Endometrium (tissue), 2 donors: ENCODE data around the gene LIFR.
"Not testable (repeated sequence)": the region's sequence is repeated elsewhere in the genome, so short reads cannot be mapped to it uniquely, and the experiment has no call there.

Experiments
- FAIRE-seq: peaks from 2 replicates; lab custom pipeline; 2012; peaks lifted over from hg19 to GRCh38; lab: Jason Lieb, UNC
- donor health status: control.
- donor health status: control.

Gene LIFR

DNA sequence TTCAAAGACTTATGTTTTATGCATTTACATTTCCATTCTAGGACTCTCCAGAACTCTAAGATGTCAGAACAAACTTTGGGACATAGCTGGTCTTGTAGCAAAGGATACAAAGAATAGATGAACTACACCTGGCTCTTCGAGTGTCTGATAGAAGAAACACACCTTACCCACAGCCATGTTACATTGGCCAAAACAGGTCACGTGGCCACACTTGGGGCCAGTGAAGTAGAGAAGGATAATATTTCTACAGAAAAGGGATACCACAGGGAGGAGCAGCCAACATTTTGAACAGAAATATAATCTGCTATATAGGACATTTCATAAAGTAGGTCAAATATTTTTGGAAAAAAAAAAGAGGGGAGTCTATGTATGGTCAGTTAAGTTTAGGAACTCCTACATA is 22.7 kb upstream of the LIFR start:
- FAIRE-seq, result no peak

DNA sequence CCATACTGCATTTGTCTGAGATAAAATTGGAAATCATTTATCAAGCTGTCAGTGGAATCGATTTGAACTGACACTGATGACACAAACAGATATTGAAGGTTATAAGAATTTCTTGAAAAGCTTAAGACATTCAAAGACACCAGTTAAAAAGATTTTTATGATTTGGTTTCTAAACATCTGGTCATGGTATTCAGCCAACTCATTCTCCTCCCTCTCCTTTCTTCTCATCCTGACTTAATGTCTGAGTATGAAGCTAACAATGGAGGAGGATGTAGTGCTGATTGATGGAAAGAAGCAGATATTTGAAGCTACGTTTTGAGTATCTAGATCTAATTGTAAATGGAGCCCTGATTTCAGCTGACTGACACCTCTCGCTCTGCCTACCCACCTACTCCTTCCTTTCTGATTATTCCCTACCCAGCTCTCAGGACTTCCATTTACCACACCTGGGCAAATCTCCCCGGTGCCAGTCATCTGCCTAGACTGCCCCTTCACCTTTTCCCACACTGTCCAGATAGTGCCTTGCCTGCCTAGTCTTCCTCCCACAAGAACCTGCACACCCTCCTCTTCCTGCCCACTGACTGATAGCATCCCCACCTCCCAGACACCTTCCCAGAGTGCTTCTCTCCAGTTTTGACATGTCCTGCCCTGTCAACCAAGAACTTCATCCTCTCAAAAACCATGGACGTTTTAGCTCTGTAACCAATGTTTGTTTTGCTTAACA is 20.7 kb upstream of the LIFR start:
- FAIRE-seq, result no peak

DNA sequence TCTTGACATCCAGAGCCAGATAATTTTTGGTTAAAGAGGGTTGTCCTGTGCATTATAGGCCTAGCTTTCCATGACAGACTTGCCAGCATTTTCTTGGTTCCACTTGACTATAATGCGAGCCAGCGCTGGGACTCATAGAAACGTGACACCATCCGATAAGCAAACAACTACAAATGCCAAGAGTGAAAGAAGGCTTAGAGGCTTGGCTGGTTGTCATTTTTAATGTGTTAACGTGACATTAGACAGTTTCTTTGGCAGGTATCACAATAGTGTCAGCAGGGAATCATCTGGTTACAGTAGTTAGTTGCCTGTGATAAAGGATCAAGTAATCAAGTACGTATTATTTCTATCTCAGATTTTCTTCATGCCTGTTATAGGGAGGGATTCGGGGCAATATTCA is 20.0 kb upstream of the LIFR start:
- no peak for FAIRE-seq

DNA sequence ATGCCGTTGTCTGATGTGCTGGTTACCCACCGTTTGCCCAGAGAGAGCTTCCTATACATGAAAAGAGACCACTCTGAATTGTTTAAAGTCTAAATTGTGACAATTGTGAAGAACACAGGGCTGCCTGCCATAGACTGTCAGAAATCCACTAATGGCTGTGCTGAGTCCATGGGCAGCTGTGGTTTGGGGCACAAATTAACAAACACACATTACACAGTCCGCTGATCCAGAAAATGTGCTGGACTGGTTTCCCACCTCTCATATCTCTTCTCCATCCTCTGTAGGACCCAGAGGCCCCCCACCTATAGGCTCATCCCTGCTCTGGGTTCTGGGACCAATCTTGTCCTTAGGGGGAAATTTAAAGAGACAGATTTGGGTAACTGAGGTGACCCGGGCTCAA is 19.0 kb upstream of the LIFR start:
- no peak for FAIRE-seq

DNA sequence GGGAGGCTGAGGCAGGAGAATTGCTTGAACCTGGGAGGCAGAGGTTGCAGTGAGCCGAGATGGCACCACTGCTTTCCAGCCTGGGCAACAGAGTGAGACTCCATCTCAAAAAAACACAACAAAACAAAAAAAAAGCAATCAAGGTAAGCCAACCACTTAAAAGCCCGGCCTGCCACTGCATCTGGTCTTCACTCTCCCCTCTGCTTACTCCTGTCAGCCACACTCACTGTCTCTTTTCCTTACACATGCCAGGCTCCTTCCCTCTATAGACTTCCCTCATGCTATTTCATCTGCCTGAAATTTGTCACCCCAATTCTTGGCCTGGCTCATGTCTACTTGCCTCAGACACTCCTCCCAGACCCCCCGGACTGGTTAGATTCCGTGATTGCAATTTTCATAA is 17.6 kb upstream of the LIFR start:
- FAIRE-seq, result no peak

DNA sequence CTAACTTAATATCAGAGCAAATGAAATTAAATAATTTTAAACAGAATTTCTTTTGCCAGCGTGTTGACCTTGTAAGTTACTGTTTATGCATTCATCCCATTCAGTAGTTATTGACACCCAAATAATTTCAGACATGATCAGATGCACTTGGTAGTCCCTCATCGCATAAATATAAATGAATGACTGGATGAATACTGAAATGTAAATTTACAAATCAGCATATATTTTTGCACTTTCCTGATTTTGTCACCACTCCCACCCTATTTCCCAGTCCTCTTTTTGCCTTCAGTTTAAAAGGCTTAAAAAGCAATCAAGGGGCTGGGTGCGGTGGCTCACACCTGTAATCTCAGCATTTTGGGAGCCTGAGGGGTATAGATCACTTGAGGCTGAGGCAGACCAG is 17.1 kb upstream of the LIFR start:
- FAIRE-seq, result no peak

DNA sequence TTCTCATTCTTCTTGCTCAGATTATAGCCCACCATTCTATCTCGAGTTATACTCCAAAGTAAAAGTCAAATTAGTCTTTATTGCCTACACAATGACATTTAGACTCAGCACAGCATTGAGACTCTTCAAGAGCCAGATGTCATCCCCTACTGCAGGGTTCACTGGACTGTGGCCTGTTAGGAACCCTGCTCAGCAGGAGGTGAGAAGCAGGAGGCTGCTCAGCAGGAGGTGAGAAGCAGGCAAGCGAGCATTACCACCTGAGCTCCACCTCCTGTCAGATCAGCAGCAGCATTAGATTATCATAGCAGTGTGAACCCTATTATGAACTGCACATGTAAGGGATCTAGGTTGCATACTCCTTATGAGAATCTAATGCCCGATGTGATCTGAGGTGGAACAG is 12.7 kb upstream of the LIFR start:
- no peak for FAIRE-seq

DNA sequence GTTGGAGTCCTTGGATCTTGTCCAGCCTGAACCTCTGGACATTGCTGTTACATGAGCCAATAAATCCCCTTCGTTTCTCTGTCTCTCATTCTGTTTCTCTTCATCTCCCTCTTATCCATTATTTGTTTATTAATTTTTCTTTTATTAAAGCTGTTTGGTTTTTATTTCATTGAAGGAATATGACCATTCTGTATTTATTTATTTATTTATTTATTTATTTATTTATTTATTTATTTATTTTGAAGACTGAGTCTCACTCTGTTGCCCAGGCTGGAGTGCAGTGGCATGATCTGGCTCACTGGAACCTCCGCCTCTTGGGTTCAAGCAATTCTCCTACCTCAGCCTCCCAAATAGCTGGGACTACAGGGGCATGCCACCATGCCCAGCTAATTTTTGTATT is 10.9 kb upstream of the LIFR start:
- not testable (repeated sequence) for FAIRE-seq

DNA sequence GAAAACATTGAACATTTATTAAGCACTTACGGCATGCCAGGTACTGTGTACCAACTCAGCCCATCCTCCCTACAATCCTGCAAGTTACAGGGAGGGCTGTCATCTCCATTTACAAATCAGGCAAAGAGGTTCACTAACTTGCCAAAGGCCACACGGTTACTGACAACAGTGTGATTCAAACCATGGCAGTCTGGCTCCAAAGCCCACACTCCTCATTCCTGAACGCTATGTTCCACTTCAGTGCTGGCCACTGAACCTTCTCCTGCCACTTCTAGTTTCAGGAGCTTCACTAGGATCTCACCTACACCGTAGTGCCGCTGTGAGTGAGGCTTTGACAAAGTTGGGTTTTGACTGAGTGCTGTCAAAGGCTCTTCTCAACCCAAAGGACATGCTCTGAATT is 7.2 kb upstream of the LIFR start:
- no peak for FAIRE-seq

DNA sequence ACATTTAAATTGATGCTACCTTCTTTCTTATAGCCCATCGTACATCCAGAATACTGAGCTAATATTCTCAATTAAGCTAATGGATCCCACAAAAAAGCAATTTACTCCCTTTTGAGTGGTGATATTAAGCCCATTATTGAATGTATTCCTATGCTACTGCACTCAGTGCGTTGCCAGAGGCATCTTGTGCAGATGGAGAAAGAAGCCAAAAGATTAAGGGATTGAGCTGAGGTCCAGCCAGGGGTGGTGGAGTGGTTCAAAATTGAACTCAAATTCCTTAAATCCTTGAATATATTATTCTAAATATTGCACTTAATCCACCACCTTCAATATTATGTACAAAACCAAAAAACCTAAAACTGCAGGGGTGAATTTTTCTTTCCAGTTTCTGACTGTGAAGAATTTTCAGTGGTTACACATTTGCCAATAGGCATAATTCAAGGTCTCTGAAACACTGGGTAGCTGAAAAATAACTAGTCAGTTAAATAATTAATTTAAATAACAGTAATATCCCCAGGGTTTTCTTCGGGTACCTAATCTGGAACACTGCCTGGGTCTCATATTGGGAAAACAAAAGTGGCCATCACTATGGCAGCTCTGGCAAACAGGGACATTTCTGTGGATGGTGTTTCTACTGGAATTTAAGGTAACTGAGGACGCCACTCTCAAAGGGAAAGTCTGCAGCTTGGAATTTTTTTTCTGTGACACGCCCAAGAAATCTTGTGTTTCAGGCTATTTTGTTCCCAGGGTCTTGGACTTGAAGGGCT is 6.2 kb upstream of the LIFR start:
- FAIRE-seq, result no peak

DNA sequence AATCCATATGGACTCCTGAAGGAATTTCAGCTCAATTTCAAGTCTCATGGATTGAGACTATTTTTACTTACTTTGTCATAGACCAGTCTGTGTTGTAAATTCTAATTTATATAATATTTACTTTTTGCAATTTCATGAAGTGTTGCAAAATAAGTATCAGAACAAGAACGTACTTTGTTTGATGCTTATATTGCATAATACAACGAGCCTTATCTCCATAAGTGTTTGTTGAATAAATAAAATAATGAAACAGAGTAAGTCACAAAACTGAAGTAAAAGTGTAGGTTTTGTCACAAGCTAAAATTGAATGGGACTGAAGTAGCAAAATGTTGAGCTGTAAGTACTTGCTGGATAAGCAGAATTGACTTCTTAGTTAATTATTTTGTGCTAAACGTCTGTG is 3.0 kb upstream of the LIFR start:
- no peak for FAIRE-seq

DNA sequence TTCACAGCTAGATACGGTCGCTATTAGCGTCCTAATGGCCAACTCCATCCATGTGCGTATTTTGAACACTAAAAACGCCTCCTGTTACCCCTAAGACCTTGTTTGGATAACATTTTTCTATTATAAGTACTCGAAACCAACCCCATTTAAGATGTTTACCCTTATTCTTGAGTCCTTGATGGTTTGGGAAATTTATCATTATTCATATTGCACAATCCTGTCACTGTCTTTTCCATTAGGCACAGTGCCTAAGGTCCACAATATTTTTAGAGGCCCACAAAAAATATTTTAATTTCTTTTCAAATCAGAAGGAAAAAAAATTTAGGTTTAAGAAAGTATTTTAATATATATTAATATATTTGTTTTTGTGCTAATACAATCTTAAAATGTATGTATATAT is 1.3 kb upstream of the LIFR start:
- FAIRE-seq, result no peak

DNA sequence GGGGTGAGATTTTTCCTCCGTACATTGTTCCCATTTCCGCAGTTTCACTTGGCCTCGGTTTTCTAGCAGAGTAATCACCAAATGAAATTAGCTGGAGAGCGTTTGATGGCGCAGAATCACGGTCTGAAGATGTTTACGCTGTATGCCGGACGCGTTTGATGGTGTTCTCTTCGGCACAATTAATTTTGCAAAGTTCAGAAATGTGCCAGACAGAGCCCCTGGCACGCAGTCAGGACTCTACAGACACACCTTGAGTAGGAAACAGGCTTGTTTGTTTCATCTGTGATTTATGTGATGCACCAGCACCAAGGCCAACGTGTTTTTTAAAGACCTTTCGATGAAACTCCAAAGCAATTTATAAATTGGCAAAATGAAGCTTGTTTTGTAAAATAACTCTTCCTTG is 863 bp upstream of the LIFR start:
- FAIRE-seq, result no peak

DNA sequence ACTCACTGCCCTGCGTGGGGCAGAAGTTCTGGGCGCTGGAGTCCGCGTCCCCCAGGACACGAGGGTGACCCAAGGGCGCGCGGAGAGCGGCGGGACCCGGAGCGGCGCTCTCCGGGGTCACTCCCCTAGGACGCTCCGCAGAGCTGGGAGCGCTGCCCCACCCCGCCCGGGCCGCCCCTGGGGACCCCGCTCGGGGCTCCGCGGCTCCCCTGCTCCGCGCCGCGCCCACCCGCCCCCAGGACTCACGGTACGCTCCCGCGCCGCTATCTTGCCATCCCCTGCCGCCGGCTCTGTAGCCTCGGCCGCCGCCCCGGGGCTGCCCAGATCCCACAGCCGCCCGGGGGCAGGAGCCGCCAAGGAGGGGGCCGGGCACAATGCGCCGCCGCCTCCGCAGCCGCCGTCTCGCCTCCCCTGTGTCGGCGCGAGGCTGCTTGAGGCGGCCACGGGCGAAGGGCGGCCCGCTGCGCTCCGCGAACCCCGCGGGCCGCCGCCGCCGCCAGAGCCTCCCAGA is 303 bp downstream of the LIFR start:
- FAIRE-seq, result no peak

DNA sequence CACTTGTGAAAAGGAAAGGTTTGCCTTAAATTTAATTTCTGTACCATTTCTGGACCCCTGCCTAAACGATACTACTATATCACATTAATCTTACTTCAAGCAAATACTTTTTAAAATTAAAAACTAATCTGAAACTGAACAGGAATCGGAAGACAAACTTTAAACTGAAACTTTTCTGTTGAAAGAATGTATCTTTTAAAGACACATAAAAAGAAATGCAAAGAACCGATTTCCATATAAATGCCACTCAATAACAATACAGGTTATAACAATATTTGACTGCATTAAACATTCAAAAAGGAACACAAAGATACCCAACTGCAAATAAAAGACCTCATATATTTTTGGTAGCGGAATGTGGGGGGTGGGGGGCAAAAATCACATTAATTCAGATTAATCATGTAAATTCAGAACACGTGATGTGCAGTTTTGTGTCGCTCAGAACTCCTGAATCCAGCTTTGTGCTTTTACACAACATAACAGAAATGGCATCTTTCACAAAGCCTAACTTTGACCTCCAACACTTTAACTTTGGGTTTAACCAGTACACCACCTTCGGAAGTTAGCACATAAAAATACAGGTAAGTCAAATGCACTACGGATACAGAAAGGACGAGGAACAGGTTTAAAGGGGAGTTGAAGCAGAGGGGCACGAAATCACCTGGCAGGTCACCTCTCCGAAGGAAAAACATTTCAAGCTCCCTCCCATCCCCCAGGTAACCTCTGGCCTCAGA is 925 bp downstream of the LIFR start:
- peak; percentile 63 for FAIRE-seq

DNA sequence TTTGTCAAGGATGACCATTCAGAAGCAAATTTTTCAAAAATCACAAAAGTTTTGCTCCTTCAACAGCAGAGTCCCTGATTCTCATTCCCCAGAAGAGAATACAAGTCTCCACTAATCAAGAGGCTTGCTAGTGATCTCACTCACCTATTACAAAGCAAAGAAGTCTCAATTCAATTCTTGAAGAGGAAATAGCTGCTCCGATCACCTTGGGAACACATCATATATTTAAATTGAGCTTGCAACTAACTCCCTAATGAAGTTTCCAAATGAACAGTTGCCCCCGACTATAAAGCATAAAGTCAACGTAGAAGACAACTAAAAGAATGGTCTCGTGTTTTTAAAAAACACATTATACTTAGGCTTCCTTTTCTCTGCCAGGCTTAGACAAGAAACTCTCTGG is 1.6 kb downstream of the LIFR start:
- FAIRE-seq, result no peak

DNA sequence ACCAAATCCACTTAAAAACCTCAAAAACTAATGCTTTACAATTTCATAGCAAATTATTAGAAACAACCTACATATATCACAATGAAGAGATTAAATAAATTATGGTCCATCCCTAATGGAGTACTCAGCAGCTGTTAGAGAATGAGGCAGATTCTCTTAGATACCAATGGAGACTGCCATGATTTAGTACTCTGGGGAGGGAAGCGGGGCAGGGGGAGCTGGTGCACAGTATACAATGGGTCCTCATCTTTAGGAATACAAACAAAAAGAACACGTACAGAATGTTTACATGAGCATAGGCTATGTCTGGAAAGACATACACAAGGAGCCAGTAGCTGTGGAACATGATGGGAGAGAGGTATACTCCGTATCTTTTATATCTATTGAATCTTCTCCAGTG is 2.0 kb downstream of the LIFR start:
- no peak for FAIRE-seq

DNA sequence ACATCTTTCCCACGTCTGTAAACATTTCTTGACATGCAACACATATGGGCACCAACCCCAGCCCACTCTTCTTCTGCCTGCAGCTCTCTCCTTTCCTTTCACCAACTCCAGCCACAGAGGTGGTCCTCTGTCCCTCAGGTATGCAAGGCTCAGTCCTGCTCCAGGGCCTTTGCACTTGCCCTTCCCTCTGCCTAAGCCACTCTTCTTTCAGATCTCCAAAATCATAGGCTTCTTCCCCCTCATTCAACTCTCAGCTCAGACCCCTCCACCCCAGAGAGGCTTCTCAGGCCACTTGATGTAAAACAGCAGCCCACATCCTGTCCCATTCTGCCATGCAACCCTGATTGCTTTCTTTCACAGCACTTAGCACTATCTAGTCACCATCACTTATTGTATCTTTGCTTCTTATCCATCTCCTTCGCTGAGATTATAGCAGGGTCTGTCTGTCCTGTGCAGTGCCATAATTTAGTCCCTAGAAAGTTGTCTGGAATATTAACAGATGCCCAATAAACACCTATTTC is 3.4 kb downstream of the LIFR start:
- FAIRE-seq, result no peak

DNA sequence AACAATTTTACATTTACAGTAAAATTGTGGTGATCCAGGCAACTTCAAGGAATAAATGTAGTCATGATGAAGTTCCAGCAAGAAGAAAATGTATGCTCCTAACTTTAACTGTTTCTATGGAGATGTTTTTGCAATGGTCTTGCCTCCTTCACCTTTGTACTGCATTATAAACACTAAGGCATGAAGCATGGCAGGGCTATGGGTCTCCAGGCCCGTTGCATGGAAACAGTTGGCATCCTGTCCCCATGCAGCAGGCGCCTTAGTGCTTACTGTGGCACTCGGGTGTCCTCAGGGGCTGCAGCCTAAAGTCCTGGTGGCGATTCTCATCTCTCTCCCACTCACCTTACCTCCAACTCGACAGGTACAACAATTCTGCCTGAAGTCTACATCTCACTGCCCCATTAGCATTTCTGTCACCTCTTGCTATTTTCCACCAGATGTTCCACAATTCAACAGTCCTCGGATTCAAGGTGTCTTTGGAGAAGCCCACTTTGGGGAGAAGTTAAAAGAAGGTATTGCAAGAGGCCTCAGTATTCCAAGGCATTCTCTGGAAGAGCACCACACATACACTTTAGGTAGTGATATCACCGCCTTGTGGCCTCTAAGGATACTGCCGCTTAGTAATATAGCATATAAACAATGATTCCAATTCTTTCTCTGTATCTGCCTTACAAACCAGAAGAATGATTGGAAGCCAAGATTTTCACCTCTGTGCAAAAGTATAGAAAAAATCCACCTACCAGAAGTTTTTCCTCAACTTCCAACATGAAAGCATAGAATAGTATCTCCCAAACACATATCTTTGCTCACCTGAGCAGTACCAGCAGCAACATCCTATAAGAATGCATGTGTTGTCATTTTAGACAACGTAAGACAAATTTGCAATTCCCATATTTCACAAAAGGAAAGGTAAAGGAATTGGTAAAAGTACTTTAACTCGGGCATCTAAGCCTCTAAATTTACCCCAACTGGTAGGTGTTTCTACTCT is 5.1 kb downstream of the LIFR start:
- no peak for FAIRE-seq

DNA sequence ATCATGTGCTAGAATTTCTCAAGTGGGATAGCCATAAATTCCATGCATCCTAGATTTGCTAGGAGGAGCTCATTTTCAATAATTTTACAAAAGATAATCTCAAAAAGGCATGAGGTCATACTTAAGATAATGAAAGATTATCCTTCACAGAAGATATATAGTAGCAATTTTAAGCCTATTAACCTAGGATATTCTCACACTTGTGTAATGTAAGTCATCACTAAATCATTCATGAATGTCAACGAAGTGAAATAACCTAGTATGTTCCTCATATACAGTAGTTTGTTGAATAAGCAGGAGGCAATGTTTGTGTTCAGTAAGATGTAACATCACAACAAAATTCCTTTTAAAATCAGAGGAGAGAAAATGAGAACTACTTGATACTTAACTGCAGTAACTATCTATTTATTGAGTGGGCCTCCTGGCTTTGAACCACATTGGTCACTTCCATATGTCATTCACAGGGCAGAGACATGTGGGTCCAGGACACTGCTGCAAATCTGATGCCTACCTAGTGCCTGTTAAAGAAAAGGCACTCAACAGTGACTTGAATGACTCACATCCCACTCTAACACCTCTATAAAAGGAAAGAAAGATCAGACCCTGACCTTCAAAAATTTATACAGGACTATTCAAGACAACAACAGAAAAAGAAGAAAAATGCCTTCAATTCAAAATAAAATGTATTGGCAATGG is 8.2 kb downstream of the LIFR start:
- no peak for FAIRE-seq

DNA sequence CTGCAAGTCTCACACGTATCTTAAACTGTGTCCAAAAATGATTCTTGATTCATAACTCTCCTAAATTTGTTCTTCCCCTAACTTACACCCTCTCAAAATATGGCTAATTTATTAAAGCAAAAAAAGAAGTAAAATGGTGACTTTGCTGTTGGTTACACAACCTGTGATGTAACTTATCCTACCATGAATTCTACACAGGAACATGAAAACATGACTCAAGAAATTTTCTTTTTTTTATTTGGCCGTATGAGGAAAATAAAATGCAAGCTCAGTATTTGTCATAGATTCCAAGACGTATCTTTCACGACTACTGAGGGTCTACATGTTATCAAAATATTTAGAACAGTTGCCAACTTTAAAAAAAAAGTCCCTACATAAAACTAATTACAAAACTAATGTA is 9.2 kb downstream of the LIFR start:
- no peak for FAIRE-seq
